ENCODE results near the gene SEMA3A.

Gene SEMA3A

GRCh38 chr7:83913174-83913573, 281.4 kb downstream of the SEMA3A start:
- DNase-seq = no peak

DNA sequence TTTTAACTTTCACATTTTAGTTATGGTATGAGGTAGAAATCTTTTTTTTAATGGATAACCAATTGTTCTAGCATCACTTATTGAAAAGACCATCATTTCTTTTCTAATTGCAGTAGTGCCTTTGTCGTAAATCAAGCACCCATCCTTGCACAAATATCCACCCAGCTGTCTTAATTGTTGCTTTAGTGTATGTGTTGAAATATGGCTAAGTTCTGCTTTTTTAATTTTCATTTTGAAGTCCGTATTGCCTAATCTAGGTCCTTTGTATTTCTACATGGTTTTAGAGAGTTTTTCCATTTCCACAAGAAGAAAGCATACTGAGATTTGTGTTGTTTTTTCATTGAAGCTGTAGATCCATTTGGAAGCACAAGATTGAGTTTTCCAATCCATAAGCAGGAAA, 286.1 kb downstream of the SEMA3A start:
- no peak for DNase-seq
